H1 (cell line): ENCODE measurements around the gene TLK1. TPM values are rescaled to one million over a fixed set of nuclear protein-coding genes. Genes with fewer than 3 reads are reported as not detected.

Source experiments
- CTCF ChIA-PET: fragments of 300-600 bp; sonication (Branson Sonifier 250); formaldehyde crosslinking; loops from one replicate; lab custom pipeline; 2021; ENCODE audit not compliant: partially characterized antibody; lab: Charles Lee
- POLR2A ChIA-PET: fragments of 300-600 bp; sonication (Branson Sonifier 250); formaldehyde crosslinking; loops from one replicate; lab custom pipeline; 2021; ENCODE audit warnings: inconsistent platforms; ENCODE audit not compliant: partially characterized antibody; lab: Charles Lee
- DNase-seq, 2 experiments: peaks; one replicate each; pipeline versions ENCODE4 v3.0.0 to v3.0.0-alpha.2; 2010 to 2022; ENCODE audit warnings: low spot score in 2 of 2, low read depth in 1 of 2, mixed read lengths in 1 of 2
- FAIRE-seq: peaks from 2 replicates; lab custom pipeline; 2011; peaks lifted over from hg19 to GRCh38; lab: Jason Lieb, UNC
- H2AFZ ChIP-seq: 2 replicates; pipeline ENCODE4 v1.8.1; 2012; ENCODE audit warnings: low read length, inconsistent platforms
- H2AK5ac ChIP-seq: 2 replicates; pipeline ENCODE4 v1.6.1; 2013; ENCODE audit warnings: low read depth, low read length
- H2BK120ac ChIP-seq: replicated peaks from 2 replicates; pipeline ENCODE3; 2013; ENCODE audit warnings: low read depth, low read length, inconsistent platforms
- H2BK12ac ChIP-seq: 2 replicates; pipeline ENCODE4 v1.6.1; 2013; ENCODE audit warnings: low read depth, low read length
- H2BK15ac ChIP-seq: 2 replicates; pipeline ENCODE4 v1.6.1; 2013; ENCODE audit warnings: low read length
- H2BK20ac ChIP-seq: 2 replicates; pipeline ENCODE4 v1.6.1; 2013; ENCODE audit warnings: low read length
- H2BK5ac ChIP-seq: 2 replicates; pipeline ENCODE4 v1.6.1; 2013; ENCODE audit warnings: low read depth, low read length
- H3K14ac ChIP-seq: 2 replicates; pipeline ENCODE4 v1.6.1; 2013; ENCODE audit warnings: inconsistent platforms; ENCODE audit not compliant: insufficient read length
- H3K18ac ChIP-seq: 2 replicates; pipeline ENCODE4 v1.6.1; 2013; ENCODE audit warnings: low read length; ENCODE audit errors: extremely low read depth
- H3K23ac ChIP-seq: 2 replicates; pipeline ENCODE4 v1.6.1; 2013; ENCODE audit warnings: inconsistent platforms; ENCODE audit not compliant: insufficient read length
- H3K23me2 ChIP-seq: 2 replicates; pipeline ENCODE4 v1.6.1; 2013; ENCODE audit warnings: low read depth, low read length
- H3K27ac ChIP-seq: 2 replicates; pipeline ENCODE4 v1.6.1; 2011; ENCODE audit warnings: low read depth, low read length, inconsistent platforms
- H3K27me3 ChIP-seq, 4 experiments: replicated peaks in 1 of 4; 1 replicate in 1 of 4; 2 replicates in 3 of 4; pipeline versions ENCODE4 v1.6.1 to v1.8.1; 2011 to 2013; ENCODE audit warnings: low read length in 3 of 4, mild to moderate bottlenecking in 3 of 4, inconsistent platforms in 2 of 4, mixed read lengths in 2 of 4, moderate library complexity in 1 of 4; ENCODE audit not compliant: control insufficient read depth in 3 of 4, insufficient read depth in 3 of 4; ENCODE audit errors: extremely low read depth in 1 of 4
- H3K36me3 ChIP-seq, 4 experiments: 2 replicates each; pipeline versions ENCODE4 v1.6.1 to v1.8.1; 2011 to 2013; ENCODE audit warnings: mild to moderate bottlenecking in 4 of 4, low read length in 3 of 4, moderate library complexity in 2 of 4, control low read depth in 1 of 4, inconsistent platforms in 1 of 4; ENCODE audit not compliant: insufficient read depth in 4 of 4, control insufficient read depth in 2 of 4
- H3K4ac ChIP-seq: replicated peaks from 2 replicates; pipeline ENCODE3; 2013; ENCODE audit warnings: low read length, low read depth, mixed read lengths, inconsistent platforms; ENCODE audit not compliant: insufficient read length
- H3K4me1 ChIP-seq, 4 experiments: replicated peaks in 1 of 4; 1 replicate in 1 of 4; 2 replicates in 3 of 4; pipeline versions ENCODE4 v1.6.1 to v1.8.1; 2011 to 2013; ENCODE audit warnings: low read length in 3 of 4, inconsistent platforms in 2 of 4, mixed read lengths in 1 of 4; ENCODE audit not compliant: insufficient read depth in 4 of 4, control insufficient read depth in 3 of 4
- H3K4me2 ChIP-seq, 2 experiments: 2 replicates each; pipeline versions ENCODE4 v1.6.1 to v1.8.1; 2011 to 2013; ENCODE audit warnings: low read depth in 2 of 2, low read length in 2 of 2, control low read depth in 1 of 2, inconsistent platforms in 1 of 2, mild to moderate bottlenecking in 1 of 2; ENCODE audit not compliant: insufficient read depth in 1 of 2
- H3K4me3 ChIP-seq, 4 experiments: fragments of 200-600, 300-600 bp in 1 of 4; sonication (generic), shearing (Covaris generic), sonication (Bioruptor Twin) in 1 of 4; 2 replicates each; pipeline versions ENCODE4 v1.5.1 to v1.8.1; 2011 to 2016; ENCODE audit warnings: low read length in 4 of 4, low read depth in 3 of 4, control low read depth in 2 of 4, inconsistent platforms in 2 of 4, mild to moderate bottlenecking in 2 of 4, mixed read lengths in 1 of 4, moderate library complexity in 1 of 4; ENCODE audit not compliant: insufficient read depth in 2 of 4; ENCODE audit errors: extremely low read depth in 1 of 4
- H3K56ac ChIP-seq: replicated peaks from 2 replicates; pipeline ENCODE3; 2013; ENCODE audit warnings: low read depth, mild to moderate bottlenecking, mixed read lengths, low read length, inconsistent platforms; ENCODE audit not compliant: insufficient read length
- H3K79me1 ChIP-seq: 2 replicates; pipeline ENCODE4 v1.6.1; 2013; ENCODE audit warnings: low read depth, low read length, control low read depth
- H3K79me2 ChIP-seq, 2 experiments: 2 replicates each; pipeline versions ENCODE4 v1.6.1 to v1.8.1; 2012 to 2013; ENCODE audit warnings: low read length in 2 of 2, mild to moderate bottlenecking in 2 of 2, inconsistent platforms in 1 of 2; ENCODE audit not compliant: insufficient read depth in 2 of 2, control insufficient read depth in 1 of 2
- H3K9ac ChIP-seq, 4 experiments: replicated peaks in 1 of 4; 1 replicate in 1 of 4; 2 replicates in 3 of 4; pipeline versions ENCODE4 v1.6.1 to v1.8.1; 2011 to 2013; ENCODE audit warnings: low read depth in 3 of 4, low read length in 3 of 4, control low read depth in 2 of 4, mild to moderate bottlenecking in 2 of 4, moderate library complexity in 2 of 4, inconsistent platforms in 1 of 4; ENCODE audit errors: extremely low read depth in 1 of 4
- H3K9me3 ChIP-seq, 2 experiments: 2 replicates each; pipeline versions ENCODE4 v1.6.1 to v1.8.1; 2012 to 2013; ENCODE audit warnings: mild to moderate bottlenecking in 2 of 2, moderate library complexity in 2 of 2, control low read depth in 1 of 2, inconsistent platforms in 1 of 2, low read depth in 1 of 2, low read length in 1 of 2, mixed read lengths in 1 of 2; ENCODE audit not compliant: insufficient read depth in 2 of 2
- H4K20me1 ChIP-seq, 2 experiments: replicated peaks in 1 of 2; 2 replicates each; pipeline versions ENCODE3 to v1.8.1; 2011 to 2013; ENCODE audit warnings: inconsistent platforms in 2 of 2, low read length in 2 of 2, mild to moderate bottlenecking in 1 of 2; ENCODE audit not compliant: insufficient read depth in 2 of 2, control insufficient read depth in 1 of 2
- H4K5ac ChIP-seq: 2 replicates; pipeline ENCODE4 v1.6.1; 2013; ENCODE audit warnings: low read length, low read depth, mixed read lengths, inconsistent platforms; ENCODE audit not compliant: insufficient read length
- H4K8ac ChIP-seq: 2 replicates; pipeline ENCODE4 v1.8.0; 2013; ENCODE audit warnings: mild to moderate bottlenecking, moderate library complexity, low read length, inconsistent platforms; ENCODE audit not compliant: insufficient read depth; ENCODE audit errors: extremely low read depth
- H4K91ac ChIP-seq: replicated peaks from 2 replicates; pipeline ENCODE3; 2013; ENCODE audit warnings: low read length, mixed read lengths, inconsistent platforms; ENCODE audit not compliant: insufficient read length
- ATF3 ChIP-seq: IDR thresholded peaks from 2 replicates; pipeline ENCODE4 v1.6.1; 2011; ENCODE audit warnings: low read depth, mild to moderate bottlenecking, low read length; ENCODE audit not compliant: insufficient read depth
- BCL11A ChIP-seq, 2 experiments: IDR thresholded peaks; one replicate each; pipeline ENCODE4 v1.6.1; 2011; ENCODE audit warnings: low read depth in 2 of 2, low read length in 2 of 2, mild to moderate bottlenecking in 2 of 2
- CBX5 ChIP-seq: fragments of 300-800, 300-1000 bp; sonication (generic); IDR thresholded peaks from 2 replicates; pipeline ENCODE4 v1.7.1; 2016; ENCODE audit warnings: antibody characterized with exemption, low read length, low read depth
- CBX8 ChIP-seq: fragments of 300-800, 300-1000 bp; sonication (generic); IDR thresholded peaks from 2 replicates; pipeline ENCODE4 v1.7.1; 2016; ENCODE audit warnings: low read depth, low read length, borderline replicate concordance
- GABPA ChIP-seq: IDR thresholded peaks from 2 replicates; pipeline ENCODE4 v1.6.1; 2011; ENCODE audit warnings: mild to moderate bottlenecking, low read length, moderate library complexity, borderline replicate concordance; ENCODE audit not compliant: insufficient read depth
- GTF2F1 ChIP-seq: IDR thresholded peaks from 2 replicates; pipeline ENCODE4 v1.6.1; 2012; ENCODE audit warnings: low read depth, low read length, improper control_type of control experiment, borderline replicate concordance
- HDAC6 ChIP-seq: IDR thresholded peaks from one replicate; pipeline ENCODE4 v1.7.1; 2012; ENCODE audit warnings: low read depth, mild to moderate bottlenecking, inconsistent platforms, low read length, moderate library complexity
- NRF1 ChIP-seq: IDR thresholded peaks from 2 replicates; pipeline ENCODE4 v1.6.1; 2011; ENCODE audit warnings: mild to moderate bottlenecking, low read depth, low read length, improper control_type of control experiment
- SAP30 ChIP-seq: fragments of 300-600 bp; sonication (generic); IDR thresholded peaks from 2 replicates; pipeline ENCODE4 v1.7.1; 2012; ENCODE audit warnings: low read length, moderate library complexity, mild to moderate bottlenecking, inconsistent platforms; ENCODE audit not compliant: insufficient read depth, insufficient replicate concordance
- YY1 ChIP-seq: IDR thresholded peaks from 2 replicates; pipeline ENCODE4 v1.6.1; 2011; ENCODE audit warnings: low read depth, mild to moderate bottlenecking, low read length
- WGBS, 2 experiments: shearing (Covaris generic) in 1 of 2; methylation state at CpG; one replicate each; pipeline versions ENCODE4 v1.1.6 to v1.1.7; 2013 to 2015; ENCODE audit warnings: low lambda C conversion rate in 2 of 2, mixed read lengths in 2 of 2, inconsistent platforms in 1 of 2, low coverage in 1 of 2, missing lambda C conversion rate in 1 of 2; ENCODE audit not compliant: insufficient replicate concordance in 2 of 2, insufficient coverage in 1 of 2, insufficient read length in 1 of 2; ENCODE audit errors: extremely low coverage in 1 of 2, missing lambda C conversion rate in 1 of 2; 5-methylcytosine and 5-hydroxymethylcytosine counted together
- polyA plus RNA-seq, 7 experiments: library from polyadenylated mRNA; depleted of rRNA in 3 of 7; stranded (reverse) in 5 of 7; unstranded in 2 of 7; fragments of >200 nt in 5 of 7; fragments of 200-250 nt in 2 of 7; gene quantifications; 1 replicate in 5 of 7; 2 replicates in 1 of 7; 4 replicates in 1 of 7; pipeline versions ENCODE4 v1.2.1 to v1.2.3, GENCODE V29; 2011 to 2013; ENCODE audit warnings: missing spikeins in 2 of 7, mixed read lengths in 2 of 7
- total RNA-seq: library from RNA; stranded (reverse); fragmentation: NEBNext Ultra II Directional; extraction: Animal tissue kit (Norgen Biotek cat#: 25700); gene quantifications from 2 replicates; pipeline ENCODE4 v1.2.1, GENCODE V29; 2021

The TLK1 gene
- total and polyA plus RNA-seq, 2 of the 8 experiments (the other 6 are each of a cell fraction or from before 2014, with no cell fraction given) = 11.2 to 102 TPM

- H3K4me1 ChIP-seq = no peaks in the 10 kb centered on the region
- TF ChIP-seq CBX5 (no peak), SAP30 (no peak), NRF1 (no peak), CBX8 (no peak), HDAC6 (no peak), GABPA (no peak), ATF3 (no peak), GTF2F1 (no peak), YY1 (no peak), BCL11A (IDR thresholded peaks at IDR 0.05; ENCODE audit: low read depth in 2 of 2, low read length in 2 of 2) (no peak)
- no peak overlapping the region for H3K4ac ChIP-seq
- FAIRE-seq = no peak
- H3K4me2 ChIP-seq = no peak overlapping the region
- H3K36me3 ChIP-seq = peaks cover 25 to 74% (median 66%) of the 10 kb centered on the region in 4 experiments
- H3K4me3 ChIP-seq = no peak overlapping the region
- 92% methylated on average over 2 of the region's 5 CpGs; no CpG with 5 or more reads in 1 of the 2 experiments for WGBS, 2 experiments
- no peak overlapping the region for H2BK12ac ChIP-seq
- no peaks in the 10 kb centered on the region for H3K9me3 ChIP-seq
- DNase-seq = no peak
- no peak overlapping the region for H4K8ac ChIP-seq
- no peaks in the 10 kb centered on the region for H3K79me1 ChIP-seq
- no peaks in the 10 kb centered on the region for H3K27me3 ChIP-seq
- no peak overlapping the region for H3K18ac ChIP-seq
- no peak overlapping the region for H2BK120ac ChIP-seq
- H3K23ac ChIP-seq = no peak overlapping the region
- H4K20me1 ChIP-seq = peaks cover 0 to 2% of the 10 kb centered on the region in 2 experiments
- H2AK5ac ChIP-seq = no peak overlapping the region
- no peak overlapping the region for H3K9ac ChIP-seq
- H3K14ac ChIP-seq = no peak overlapping the region
- H3K27ac ChIP-seq = no peak overlapping the region
- H3K79me2 ChIP-seq = no peaks in the 10 kb centered on the region
- H4K91ac ChIP-seq = no peak overlapping the region
- no peak overlapping the region for H2BK20ac ChIP-seq
- H2AFZ ChIP-seq = no peak overlapping the region
- CTCF ChIA-PET = interaction anchor here (1.2 kb wide), 1 partner anchor 34 kb away, joined by 3 read pairs; the partner anchor contains the start of gene GORASP2
- H3K56ac ChIP-seq = no peak overlapping the region
- no peak overlapping the region for H4K5ac ChIP-seq
- H3K23me2 ChIP-seq = no peaks in the 10 kb centered on the region
- H2BK5ac ChIP-seq = no peak overlapping the region
- H2BK15ac ChIP-seq = no peak overlapping the region
- POLR2A ChIA-PET = interaction anchor here (2.3 kb wide), 1 partner anchor 11 kb away, joined by 7 read pairs; no protein-coding TSS in a partner anchor
These were observed 197.3 kb downstream of the TLK1 start for GRCh38 chr2:170963386-170963785.
